HFFc6 (cell line): ENCODE data around the gene FOXP1. TPM values are rescaled to one million over a fixed set of nuclear protein-coding genes. Genes with fewer than 3 reads are reported as not detected.

Source experiments
- DNase-seq: peaks from one replicate; pipeline ENCODE4 v3.0.0-alpha.2; 2018
- H3K27ac Mint-ChIP-seq: 2 replicates; pipeline ENCODE4 v1.8.0; 2020; ENCODE audit warnings: mild to moderate bottlenecking, mixed read lengths
- H3K27me3 Mint-ChIP-seq: 2 replicates; pipeline ENCODE4 v1.8.0; 2021; ENCODE audit warnings: mild to moderate bottlenecking, moderate library complexity, mixed read lengths; ENCODE audit not compliant: insufficient read depth
- H3K36me3 Mint-ChIP-seq: 2 replicates; pipeline ENCODE4 v1.8.0; 2021; ENCODE audit warnings: low read depth, mixed read lengths
- H3K4me1 Mint-ChIP-seq: 2 replicates; pipeline ENCODE4 v1.8.0; 2020; ENCODE audit warnings: low read depth, mixed read lengths
- H3K4me3 Mint-ChIP-seq: 2 replicates; pipeline ENCODE4 v1.8.0; 2020; ENCODE audit warnings: mild to moderate bottlenecking, moderate library complexity, mixed read lengths
- H3K9me3 Mint-ChIP-seq: 2 replicates; pipeline ENCODE4 v1.8.0; 2020; ENCODE audit warnings: mild to moderate bottlenecking, mixed read lengths
- CTCF ChIP-seq: fragments of 200-600 bp; sonication (generic); IDR thresholded peaks from 2 replicates; pipeline ENCODE4 v1.5.0; 2021; ENCODE audit warnings: antibody characterized with exemption, mild to moderate bottlenecking
- total RNA-seq, 6 experiments: library from RNA; stranded (reverse); fragmentation: NEBNext Ultra II Directional; extraction: Animal tissue kit (Norgen Biotek cat#: 25700); gene quantifications; 2 replicates in 1 of 6; 3 replicates in 5 of 6; pipeline ENCODE4 v1.2.3, GENCODE V29; 2021

The FOXP1 gene
- total RNA-seq, 6 experiments from 2014 or later = 32.2 to 59.3 (median 52.0) TPM

- H3K4me1 Mint-ChIP-seq = no peaks in the 10 kb centered on the region
- DNase-seq = no peak
- no peak overlapping the region for H3K4me3 Mint-ChIP-seq
- peaks cover 21% of the 10 kb centered on the region for H3K27me3 Mint-ChIP-seq
- H3K27ac Mint-ChIP-seq = no peak overlapping the region
- no peaks in the 10 kb centered on the region for H3K36me3 Mint-ChIP-seq
- no peak for TF ChIP-seq CTCF
- no peaks in the 10 kb centered on the region for H3K9me3 Mint-ChIP-seq
Measured at GRCh38 chr3:71621825-71622537, 38.5 kb upstream of the FOXP1 start.

GRCh38 chr3:71618538-71618937 lies 35.0 kb upstream of the FOXP1 start:
- no peak for TF ChIP-seq CTCF
- H3K27me3 Mint-ChIP-seq = peaks cover 18% of the 10 kb centered on the region
- DNase-seq = no peak
- no peak overlapping the region for H3K27ac Mint-ChIP-seq
- no peak overlapping the region for H3K4me3 Mint-ChIP-seq
- no peaks in the 10 kb centered on the region for H3K4me1 Mint-ChIP-seq
- no peaks in the 10 kb centered on the region for H3K9me3 Mint-ChIP-seq
- no peaks in the 10 kb centered on the region for H3K36me3 Mint-ChIP-seq

- H3K36me3 Mint-ChIP-seq = no peaks in the 10 kb centered on the region
- no peak for DNase-seq
- peaks cover 9% of the 10 kb centered on the region; the same call in 1 of the 2 replicates for H3K27me3 Mint-ChIP-seq
- TF ChIP-seq CTCF = no peak
- no peak overlapping the region for H3K27ac Mint-ChIP-seq
- H3K4me1 Mint-ChIP-seq = no peaks in the 10 kb centered on the region
- peaks cover 3% of the 10 kb centered on the region; the same call in 1 of the 2 replicates for H3K9me3 Mint-ChIP-seq
- no peak overlapping the region for H3K4me3 Mint-ChIP-seq
Measured at GRCh38 chr3:71616571-71617021, 33.1 kb upstream of the FOXP1 start.

GRCh38 chr3:71614869-71615268 lies 31.3 kb upstream of the FOXP1 start:
- Mint-ChIP-seq H3K4me3 (no peak overlapping the region), H3K27me3 (peaks cover 4% of the 10 kb centered on the region), H3K9me3 (peaks cover 6% of the 10 kb centered on the region; the same call in 1 of the 2 replicates), H3K4me1 (no peaks in the 10 kb centered on the region), H3K36me3 (no peaks in the 10 kb centered on the region), H3K27ac (no peak overlapping the region)
- DNase-seq = no peak
- TF ChIP-seq CTCF = no peak

GRCh38 chr3:71614426-71614825 lies 30.9 kb upstream of the FOXP1 start:
- H3K4me1 Mint-ChIP-seq = no peaks in the 10 kb centered on the region
- TF ChIP-seq CTCF = no peak
- no peak overlapping the region for H3K27ac Mint-ChIP-seq
- peaks cover 6% of the 10 kb centered on the region; the same call in 1 of the 2 replicates for H3K9me3 Mint-ChIP-seq
- no peak for DNase-seq
- no peaks in the 10 kb centered on the region for H3K36me3 Mint-ChIP-seq
- no peak overlapping the region for H3K4me3 Mint-ChIP-seq
- peaks cover 4% of the 10 kb centered on the region for H3K27me3 Mint-ChIP-seq
